GM21619 (cell line): ENCODE data around the gene CRYGN.

Experiments
- ATAC-seq: cut with Tn5 transposase; IDR thresholded peaks from one replicate; pipeline ENCODE4 v1.9.1; 2021; ENCODE audit not compliant: unreplicated experiment

The CRYGN gene

DNA sequence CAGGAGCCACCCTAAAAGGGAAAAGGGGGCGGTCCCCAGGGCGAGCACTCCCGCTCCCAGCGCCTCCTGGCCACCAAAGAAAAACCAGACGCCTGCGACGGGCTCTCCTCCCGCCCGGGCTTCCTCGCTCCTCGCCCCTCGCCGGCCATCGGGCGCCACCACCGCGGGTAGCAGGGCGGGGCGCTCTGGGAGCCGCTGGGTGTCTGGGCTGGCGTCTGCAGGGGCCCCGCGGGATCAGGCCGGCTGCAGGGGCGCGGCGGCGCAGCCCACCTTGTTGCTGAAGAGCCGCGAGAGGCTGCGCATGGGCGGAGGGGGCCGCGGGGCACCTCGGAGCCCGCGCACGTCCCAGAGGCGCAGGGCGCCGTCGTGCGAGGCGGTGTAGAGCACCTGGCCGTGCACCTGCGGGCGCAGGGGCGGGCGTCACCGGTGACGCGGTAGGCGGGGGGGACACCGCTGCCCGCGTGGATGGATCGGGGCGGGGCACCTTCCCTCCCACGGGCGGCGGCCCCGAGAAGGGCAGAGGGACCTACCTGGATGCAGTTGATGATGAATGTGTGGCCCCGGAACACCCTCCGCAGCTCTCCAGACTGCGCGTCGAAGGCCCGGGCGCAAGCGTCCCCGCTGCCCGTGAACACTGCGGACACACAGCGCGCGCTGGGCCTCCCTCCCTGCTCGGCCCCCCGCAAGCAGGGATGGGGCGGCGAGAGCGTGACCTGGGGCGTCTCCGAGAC is 58.4 kb downstream of the CRYGN start:
- no peak for ATAC-seq

DNA sequence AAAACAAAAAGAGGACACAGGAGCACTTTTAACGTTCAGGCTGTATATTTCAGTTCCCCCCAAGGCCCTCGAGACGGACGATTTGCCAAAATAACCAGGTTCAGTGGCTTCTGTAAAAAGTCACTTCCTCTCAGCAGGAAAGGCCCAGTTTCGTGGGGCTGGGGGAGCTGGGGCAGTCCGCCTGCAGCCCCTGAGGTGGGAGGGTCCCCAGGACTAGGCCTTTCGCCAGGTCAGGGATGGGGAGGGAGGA is 58.9 kb downstream of the CRYGN start:
- ATAC-seq = no peak

DNA sequence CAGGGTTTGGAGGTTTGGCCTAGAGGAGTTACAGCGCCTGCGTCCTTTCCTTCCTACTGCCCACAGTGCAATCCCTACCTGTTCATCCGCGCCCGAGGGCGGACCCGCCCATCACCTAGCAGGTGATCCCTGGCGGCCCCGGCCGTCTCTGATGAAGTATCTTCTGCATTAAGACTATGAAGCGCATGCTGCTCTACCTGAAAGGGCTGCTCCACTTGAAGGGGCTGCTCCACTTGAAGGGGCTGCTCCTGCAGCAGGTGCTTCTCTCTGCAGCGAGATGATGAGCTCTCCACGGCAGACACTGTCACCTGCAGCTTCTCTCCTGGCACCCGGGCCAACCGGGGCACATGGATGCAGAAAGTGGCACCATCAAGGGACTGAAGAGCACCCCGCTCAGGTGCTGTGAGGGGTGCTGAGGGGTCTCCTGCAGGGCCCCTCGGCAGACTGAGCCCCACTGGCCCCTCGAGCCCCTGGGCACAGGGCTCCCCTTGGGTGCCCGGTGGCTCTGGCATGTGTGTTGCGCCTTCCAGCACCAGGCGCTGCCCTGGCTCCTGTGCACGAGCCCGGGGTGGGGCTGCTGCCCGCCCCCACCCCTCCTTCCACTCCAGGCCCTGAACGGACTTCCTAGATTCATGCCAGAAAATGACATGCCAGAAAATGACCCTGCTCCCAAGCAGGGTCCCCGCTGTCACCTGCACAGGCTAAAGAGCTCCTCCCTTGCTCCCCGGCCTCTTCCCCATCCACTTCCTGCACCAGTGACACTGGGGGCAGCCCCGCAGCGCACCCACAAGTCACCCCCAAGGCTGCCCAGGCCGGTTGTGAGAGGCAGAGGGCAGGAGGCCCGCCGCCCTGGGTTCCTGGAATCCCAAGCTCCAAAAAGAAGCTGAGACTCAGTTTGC is 59.5 kb downstream of the CRYGN start:
- no peak for ATAC-seq

DNA sequence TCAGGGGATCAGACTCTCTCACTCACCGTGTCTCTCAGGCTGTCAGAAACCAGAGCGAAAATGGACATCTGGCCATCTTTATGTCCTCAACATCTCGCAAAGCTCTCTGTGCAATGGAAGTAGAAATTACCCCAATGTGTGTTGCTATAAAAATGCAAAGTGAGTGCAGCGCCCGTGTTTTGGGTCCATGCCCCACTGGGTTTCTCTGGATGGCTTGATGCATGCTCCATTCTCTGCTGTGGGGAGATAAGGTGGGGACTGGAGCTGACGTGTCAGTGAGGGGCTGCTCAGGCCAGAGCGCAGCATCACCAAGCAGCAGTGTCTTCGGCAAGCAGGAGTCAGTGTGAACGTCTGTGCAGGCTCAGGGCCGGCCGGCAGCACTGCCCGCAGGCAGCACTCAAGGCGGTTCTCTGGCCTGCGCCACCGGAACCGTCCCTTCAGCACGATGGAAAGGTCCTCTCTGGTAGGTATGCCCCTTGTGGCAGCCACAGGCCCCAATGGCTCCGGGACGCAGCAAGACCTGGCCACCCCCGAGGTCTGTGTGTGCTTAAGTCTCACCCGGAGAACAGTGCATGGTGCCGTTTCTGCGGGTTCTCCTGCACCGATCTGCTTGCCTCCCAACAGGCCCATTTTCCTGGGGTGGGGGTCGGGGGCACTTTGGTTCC is 60.3 kb downstream of the CRYGN start:
- ATAC-seq = no peak

DNA sequence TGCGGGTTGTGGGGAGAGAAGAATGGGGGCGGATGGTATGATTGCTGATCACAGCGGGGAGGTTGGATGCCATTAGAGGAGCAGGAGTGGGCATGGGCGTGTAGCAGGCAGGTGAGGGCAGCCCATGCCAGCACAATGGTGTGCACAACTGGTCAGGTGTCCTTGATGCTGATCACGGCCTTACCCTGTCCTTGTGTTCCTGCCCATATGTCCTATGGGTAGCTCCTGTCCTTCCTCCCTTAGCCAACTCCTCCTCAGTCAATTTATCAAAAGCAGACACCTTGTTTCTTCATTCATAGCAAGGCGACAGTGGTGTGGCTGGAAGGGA is 60.8 kb downstream of the CRYGN start:
- no peak for ATAC-seq
